ENCODE data around the gene PNMA3.
"Not testable (repeated sequence)": the region's sequence is repeated elsewhere in the genome, so short reads cannot be mapped to it uniquely, and the experiment has no call there.

The PNMA3 gene

GRCh38 chrX:153074935-153075334 is 18.7 kb downstream of the PNMA3 start:
- Histone ChIP-seq H3K27ac (ENCODE audit: low read length) (no peak overlapping the region), H3K4me2 (ENCODE audit: low read length) (no peak overlapping the region), H3K27me3 (ENCODE audit: low read depth, low read length) (no peaks in the 10 kb centered on the region), H3K4me3 (ENCODE audit: low read length) (no peak overlapping the region), H3K36me3 (replicated peaks; ENCODE audit: low read depth, low read length) (no peaks in the 10 kb centered on the region), H3K9me3 (ENCODE audit: insufficient read depth, low read length) (no peaks in the 10 kb centered on the region), H3K79me2 (ENCODE audit: low read length) (no peaks in the 10 kb centered on the region), H4K20me1 (ENCODE audit: insufficient read depth, low read length) (no peaks in the 10 kb centered on the region), H3K4me1 (ENCODE audit: low read length) (no peaks in the 10 kb centered on the region), H2AFZ (ENCODE audit: low read depth, low read length) (no peak overlapping the region), H3K9ac (ENCODE audit: low read length) (no peak overlapping the region)
- no peak for TF ChIP-seq CTCF (IDR thresholded peaks at IDR 0.05; ENCODE audit: low read depth, low read length)
- no peak for TF ChIP-seq EZH2phosphoT487 (IDR thresholded peaks at IDR 0.05; ENCODE audit: low read depth)

GRCh38 chrX:153075366-153075765 is 19.1 kb downstream of the PNMA3 start:
- Histone ChIP-seq H3K4me1 (ENCODE audit: low read length) (no peaks in the 10 kb centered on the region), H2AFZ (ENCODE audit: low read depth, low read length) (no peak overlapping the region), H3K4me3 (ENCODE audit: low read length) (no peak overlapping the region), H3K27ac (ENCODE audit: low read length) (no peak overlapping the region), H3K9ac (ENCODE audit: low read length) (no peak overlapping the region), H3K27me3 (ENCODE audit: low read depth, low read length) (no peaks in the 10 kb centered on the region), H3K4me2 (ENCODE audit: low read length) (no peak overlapping the region), H3K36me3 (replicated peaks; ENCODE audit: low read depth, low read length) (no peaks in the 10 kb centered on the region), H4K20me1 (ENCODE audit: insufficient read depth, low read length) (no peaks in the 10 kb centered on the region), H3K79me2 (ENCODE audit: low read length) (no peaks in the 10 kb centered on the region), H3K9me3 (ENCODE audit: insufficient read depth, low read length) (no peaks in the 10 kb centered on the region)
- no peak for TF ChIP-seq CTCF (IDR thresholded peaks at IDR 0.05; ENCODE audit: low read depth, low read length)
- no peak for TF ChIP-seq EZH2phosphoT487 (IDR thresholded peaks at IDR 0.05; ENCODE audit: low read depth)

GRCh38 chrX:153077437-153078135 is 21.3 kb downstream of the PNMA3 start:
- H3K27me3 ChIP-seq (ENCODE audit: low read depth, low read length); H3K9me3 ChIP-seq (ENCODE audit: insufficient read depth, low read length); H3K4me1 ChIP-seq (ENCODE audit: low read length); H3K4me3 ChIP-seq (ENCODE audit: low read length); H4K20me1 ChIP-seq (ENCODE audit: insufficient read depth, low read length); H3K36me3 ChIP-seq (replicated peaks; ENCODE audit: low read depth, low read length); H3K79me2 ChIP-seq (ENCODE audit: low read length); H3K9ac ChIP-seq (ENCODE audit: low read length); H3K4me2 ChIP-seq (ENCODE audit: low read length); H3K27ac ChIP-seq (ENCODE audit: low read length); H2AFZ ChIP-seq (ENCODE audit: low read depth, low read length): not testable (repeated sequence)

GRCh38 chrX:153083238-153083923 is 27.1 kb downstream of the PNMA3 start:
- H3K4me1 ChIP-seq (ENCODE audit: low read length); H3K4me2 ChIP-seq (ENCODE audit: low read length); H3K79me2 ChIP-seq (ENCODE audit: low read length); H4K20me1 ChIP-seq (ENCODE audit: insufficient read depth, low read length); H3K9me3 ChIP-seq (ENCODE audit: insufficient read depth, low read length); H3K36me3 ChIP-seq (replicated peaks; ENCODE audit: low read depth, low read length); H3K27ac ChIP-seq (ENCODE audit: low read length); H3K27me3 ChIP-seq (ENCODE audit: low read depth, low read length); H2AFZ ChIP-seq (ENCODE audit: low read depth, low read length); H3K9ac ChIP-seq (ENCODE audit: low read length); H3K4me3 ChIP-seq (ENCODE audit: low read length): not testable (repeated sequence)

GRCh38 chrX:153102418-153102817 is 46.1 kb downstream of the PNMA3 start:
- Histone ChIP-seq H3K9me3 (ENCODE audit: insufficient read depth, low read length) (no peaks in the 10 kb centered on the region), H3K36me3 (replicated peaks; ENCODE audit: low read depth, low read length) (no peaks in the 10 kb centered on the region)
- TF ChIP-seq CTCF (IDR thresholded peaks at IDR 0.05; ENCODE audit: low read depth, low read length) (no peak), EZH2phosphoT487 (IDR thresholded peaks at IDR 0.05; ENCODE audit: low read depth) (no peak)

GRCh38 chrX:153104959-153105358 is 48.7 kb downstream of the PNMA3 start:
- H3K4me1 ChIP-seq (ENCODE audit: low read length); H4K20me1 ChIP-seq (ENCODE audit: insufficient read depth, low read length): not testable (repeated sequence)

More at GRCh38 chrX:153102418-153102817, 46.1 kb downstream of the PNMA3 start:
- Histone ChIP-seq H3K4me3 (ENCODE audit: low read length) (no peak overlapping the region), H3K4me2 (ENCODE audit: low read length) (no peak overlapping the region), H3K9ac (ENCODE audit: low read length) (no peak overlapping the region), H3K4me1 (ENCODE audit: low read length) (peaks cover 5% of the 10 kb centered on the region; the same call in 1 of the 2 replicates), H3K79me2 (ENCODE audit: low read length) (no peaks in the 10 kb centered on the region), H3K27ac (ENCODE audit: low read length) (no peak overlapping the region), H3K27me3 (ENCODE audit: low read depth, low read length) (no peaks in the 10 kb centered on the region), H2AFZ (ENCODE audit: low read depth, low read length) (no peak overlapping the region), H4K20me1 (ENCODE audit: insufficient read depth, low read length) (no peaks in the 10 kb centered on the region)

More at GRCh38 chrX:153104959-153105358, 48.7 kb downstream of the PNMA3 start:
- not testable (repeated sequence) for H3K27ac ChIP-seq (ENCODE audit: low read length); H3K9me3 ChIP-seq (ENCODE audit: insufficient read depth, low read length); H3K36me3 ChIP-seq (replicated peaks; ENCODE audit: low read depth, low read length); H2AFZ ChIP-seq (ENCODE audit: low read depth, low read length); H3K27me3 ChIP-seq (ENCODE audit: low read depth, low read length); H3K9ac ChIP-seq (ENCODE audit: low read length); H3K4me2 ChIP-seq (ENCODE audit: low read length); H3K4me3 ChIP-seq (ENCODE audit: low read length); H3K79me2 ChIP-seq (ENCODE audit: low read length)

All from OCI-LY3 (cell line).